ENCODE data around the gene RGS16.

The RGS16 gene

GRCh38 chr1:182627622-182628021, 23.4 kb upstream of the RGS16 start:
- H3K4me2 ChIP-seq (ENCODE audit: insufficient read depth, low read length): no peak overlapping the region
- H3K36me3 ChIP-seq (ENCODE audit: insufficient read depth, low read length): no peaks in the 10 kb centered on the region
- H3K27ac ChIP-seq (ENCODE audit: low read length): no peak overlapping the region

DNA sequence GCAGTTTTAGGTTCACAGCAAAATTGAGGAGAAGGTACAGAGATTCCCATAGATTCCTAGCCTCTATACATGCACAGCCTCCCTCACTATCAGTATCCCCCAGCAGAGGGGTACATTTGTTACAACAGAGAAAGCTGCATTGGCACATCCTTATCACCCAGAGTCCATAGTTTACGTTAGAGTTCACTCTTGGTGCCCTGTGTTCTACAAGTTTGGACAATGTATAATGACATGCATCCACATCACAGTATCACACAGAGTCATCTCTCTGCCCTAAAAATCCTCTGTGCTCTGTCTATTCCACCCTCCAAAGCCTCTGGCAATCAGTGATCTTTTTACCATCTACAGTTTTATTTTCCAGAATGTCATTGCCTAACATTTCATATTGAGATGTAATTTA, 22.3 kb upstream of the RGS16 start:
- Histone ChIP-seq H3K9me3 (ENCODE audit: insufficient read depth, low read length, severe bottlenecking) (no peaks in the 10 kb centered on the region), H3K4me3 (ENCODE audit: low read depth in 1 of 2, low read length in 2 of 2) (no peak overlapping the region), H3K4me2 (ENCODE audit: insufficient read depth, low read length) (no peak overlapping the region)

More at GRCh38 chr1:182627622-182628021, 23.4 kb upstream of the RGS16 start:
- Histone ChIP-seq H3K27me3 (ENCODE audit: insufficient read depth, low read length, poor library complexity) (no peaks in the 10 kb centered on the region), H3K4me1 (ENCODE audit: insufficient read depth, low read length) (peaks cover 28% of the 10 kb centered on the region), H4K20me1 (ENCODE audit: insufficient read depth, low read length) (no peaks in the 10 kb centered on the region; the same call in 1 of the 2 replicates), H3K4me3 (ENCODE audit: low read depth in 1 of 2, low read length in 2 of 2) (no peak overlapping the region), H2AFZ (ENCODE audit: low read depth, low read length) (no peak overlapping the region), H3K9ac (ENCODE audit: low read depth, low read length) (no peak overlapping the region), H3K79me2 (ENCODE audit: insufficient read depth, low read length) (no peaks in the 10 kb centered on the region), H3K9me3 (ENCODE audit: insufficient read depth, low read length, severe bottlenecking) (no peaks in the 10 kb centered on the region)
- DNase-seq: no peak
- TF ChIP-seq EZH2 (IDR thresholded peaks at IDR 0.05; ENCODE audit: borderline replicate concordance, low read depth, low read length, severe bottlenecking): no peak
- TF ChIP-seq, protein P1, sequence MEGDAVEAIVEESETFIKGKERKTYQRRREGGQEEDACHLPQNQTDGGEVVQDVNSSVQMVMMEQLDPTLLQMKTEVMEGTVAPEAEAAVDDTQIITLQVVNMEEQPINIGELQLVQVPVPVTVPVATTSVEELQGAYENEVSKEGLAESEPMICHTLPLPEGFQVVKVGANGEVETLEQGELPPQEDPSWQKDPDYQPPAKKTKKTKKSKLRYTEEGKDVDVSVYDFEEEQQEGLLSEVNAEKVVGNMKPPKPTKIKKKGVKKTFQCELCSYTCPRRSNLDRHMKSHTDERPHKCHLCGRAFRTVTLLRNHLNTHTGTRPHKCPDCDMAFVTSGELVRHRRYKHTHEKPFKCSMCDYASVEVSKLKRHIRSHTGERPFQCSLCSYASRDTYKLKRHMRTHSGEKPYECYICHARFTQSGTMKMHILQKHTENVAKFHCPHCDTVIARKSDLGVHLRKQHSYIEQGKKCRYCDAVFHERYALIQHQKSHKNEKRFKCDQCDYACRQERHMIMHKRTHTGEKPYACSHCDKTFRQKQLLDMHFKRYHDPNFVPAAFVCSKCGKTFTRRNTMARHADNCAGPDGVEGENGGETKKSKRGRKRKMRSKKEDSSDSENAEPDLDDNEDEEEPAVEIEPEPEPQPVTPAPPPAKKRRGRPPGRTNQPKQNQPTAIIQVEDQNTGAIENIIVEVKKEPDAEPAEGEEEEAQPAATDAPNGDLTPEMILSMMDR (IDR thresholded peaks at IDR 0.05; ENCODE audit: borderline replicate concordance, extremely low read depth, low read length, poor library complexity, severe bottlenecking): no peak
- no peak for ATAC-seq (ENCODE audit: insufficient read depth, low read depth)

GRCh38 chr1:182625719-182626504, 21.7 kb upstream of the RGS16 start:
- ATAC-seq (ENCODE audit: insufficient read depth, low read depth): no peak
- H3K27me3 ChIP-seq (ENCODE audit: insufficient read depth, low read length, poor library complexity): no peaks in the 10 kb centered on the region
- no peaks in the 10 kb centered on the region for H3K36me3 ChIP-seq (ENCODE audit: insufficient read depth, low read length)
- TF ChIP-seq, protein P1 (IDR thresholded peaks at IDR 0.05; ENCODE audit: borderline replicate concordance, extremely low read depth, low read length, poor library complexity, severe bottlenecking): no peak
- TF ChIP-seq EZH2 (IDR thresholded peaks at IDR 0.05; ENCODE audit: borderline replicate concordance, low read depth, low read length, severe bottlenecking): no peak
- no peaks in the 10 kb centered on the region; the same call in 1 of the 2 replicates for H4K20me1 ChIP-seq (ENCODE audit: insufficient read depth, low read length)
- H3K9ac ChIP-seq (ENCODE audit: low read depth, low read length): no peak overlapping the region
- no peak overlapping the region for H3K4me3 ChIP-seq (ENCODE audit: low read depth in 1 of 2, low read length in 2 of 2)
- H3K9me3 ChIP-seq (ENCODE audit: insufficient read depth, low read length, severe bottlenecking): no peaks in the 10 kb centered on the region
- no peak overlapping the region for H3K4me2 ChIP-seq (ENCODE audit: insufficient read depth, low read length)
- H3K4me1 ChIP-seq (ENCODE audit: insufficient read depth, low read length): peaks cover 28% of the 10 kb centered on the region
- DNase-seq: no peak
- H2AFZ ChIP-seq (ENCODE audit: low read depth, low read length): no peak overlapping the region
- H3K79me2 ChIP-seq (ENCODE audit: insufficient read depth, low read length): no peaks in the 10 kb centered on the region
- no peak overlapping the region for H3K27ac ChIP-seq (ENCODE audit: low read length)

More for the DNA sequence above, 22.3 kb upstream of the RGS16 start:
- Histone ChIP-seq H3K4me1 (ENCODE audit: insufficient read depth, low read length) (peaks cover 28% of the 10 kb centered on the region), H3K27me3 (ENCODE audit: insufficient read depth, low read length, poor library complexity) (no peaks in the 10 kb centered on the region), H3K79me2 (ENCODE audit: insufficient read depth, low read length) (no peaks in the 10 kb centered on the region), H3K27ac (ENCODE audit: low read length) (no peak overlapping the region), H2AFZ (ENCODE audit: low read depth, low read length) (no peak overlapping the region), H4K20me1 (ENCODE audit: insufficient read depth, low read length) (no peaks in the 10 kb centered on the region; the same call in 1 of the 2 replicates), H3K9ac (ENCODE audit: low read depth, low read length) (no peak overlapping the region), H3K36me3 (ENCODE audit: insufficient read depth, low read length) (no peaks in the 10 kb centered on the region)
- no peak for TF ChIP-seq EZH2 (IDR thresholded peaks at IDR 0.05; ENCODE audit: borderline replicate concordance, low read depth, low read length, severe bottlenecking)
- TF ChIP-seq, protein P1 (IDR thresholded peaks at IDR 0.05; ENCODE audit: borderline replicate concordance, extremely low read depth, low read length, poor library complexity, severe bottlenecking): no peak
- ATAC-seq (ENCODE audit: insufficient read depth, low read depth) (no peak), DNase-seq (no peak)
